OCI-LY1 (cell line): ENCODE results near the gene EPS8L3.

Source experiments
- H2AFZ ChIP-seq: fragments of 200-600 bp; sonication (generic), shearing (Covaris generic); 2 replicates; pipeline ENCODE4 v1.6.0; 2014; ENCODE audit warnings: antibody characterized with exemption, mild to moderate bottlenecking, low read length
- H3F3A ChIP-seq: fragments of 200-600 bp; sonication (generic), shearing (Covaris generic); 2 replicates; pipeline ENCODE4 v1.6.0; 2014; ENCODE audit warnings: mild to moderate bottlenecking, antibody characterized with exemption, low read length, moderate library complexity; ENCODE audit not compliant: insufficient read depth
- H3K27ac ChIP-seq: fragments of 200-600 bp; sonication (generic); 2 replicates; pipeline ENCODE4 v1.5.1; 2014; ENCODE audit warnings: low read length, mixed run types, mild to moderate bottlenecking, low read depth; ENCODE audit not compliant: poor library complexity, severe bottlenecking
- H3K27me3 ChIP-seq: fragments of 200-600 bp; sonication (generic); 2 replicates; pipeline ENCODE4 v1.6.0; 2014; ENCODE audit warnings: antibody characterized with exemption, mild to moderate bottlenecking, low read length, moderate library complexity; ENCODE audit not compliant: insufficient read depth
- H3K36me3 ChIP-seq: fragments of 200-600 bp; sonication (generic); 2 replicates; pipeline ENCODE4 v1.6.1; 2014; ENCODE audit warnings: mild to moderate bottlenecking, antibody characterized with exemption, low read length, moderate library complexity, mixed read lengths; ENCODE audit not compliant: insufficient read depth
- H3K4me1 ChIP-seq: fragments of 200-600 bp; sonication (generic); 2 replicates; pipeline ENCODE4 v1.5.1; 2014; ENCODE audit warnings: mild to moderate bottlenecking, low read length, moderate library complexity; ENCODE audit not compliant: insufficient read depth, severe bottlenecking
- H3K4me2 ChIP-seq: fragments of 200-600 bp; sonication (generic), shearing (Covaris generic); 2 replicates; pipeline ENCODE4 v1.6.1; 2014; ENCODE audit warnings: low read length
- H3K4me3 ChIP-seq: fragments of 200-600 bp; sonication (generic); 2 replicates; pipeline ENCODE4 v1.5.1; 2014; ENCODE audit warnings: low read length, low read depth, mild to moderate bottlenecking, mixed read lengths; ENCODE audit not compliant: poor library complexity, severe bottlenecking
- H3K79me2 ChIP-seq: fragments of 200-600 bp; shearing (Covaris generic); 2 replicates; pipeline ENCODE4 v1.6.1; 2016; ENCODE audit warnings: mixed run types, low read length, mixed read lengths; ENCODE audit not compliant: insufficient read depth
- H3K9ac ChIP-seq: fragments of 200-600 bp; sonication (generic), shearing (Covaris generic); 2 replicates; pipeline ENCODE4 v1.6.1; 2014; ENCODE audit warnings: mild to moderate bottlenecking, low read length, mixed read lengths
- H3K9me2 ChIP-seq: fragments of 200-600 bp; sonication (generic), shearing (Covaris generic); 2 replicates; pipeline ENCODE4 v1.6.1; 2014; ENCODE audit warnings: low read depth, mild to moderate bottlenecking, low read length, mixed read lengths
- H3K9me3 ChIP-seq: fragments of 200-600 bp; shearing (Covaris generic); 2 replicates; pipeline ENCODE4 v1.6.1; 2014; ENCODE audit warnings: low read length, mixed read lengths
- H4K20me1 ChIP-seq: fragments of 200-600 bp; sonication (generic), shearing (Covaris generic); 2 replicates; pipeline ENCODE4 v1.6.0; 2016; ENCODE audit warnings: mild to moderate bottlenecking, low read length; ENCODE audit not compliant: insufficient read depth
- CTCF ChIP-seq: fragments of 200-600 bp; sonication (generic), shearing (Covaris generic); IDR thresholded peaks from 2 replicates; pipeline ENCODE4 v1.5.1; 2017; ENCODE audit warnings: mild to moderate bottlenecking, antibody characterized with exemption, low read length, moderate library complexity, mixed read lengths
- EZH2 ChIP-seq: fragments of 200-600 bp; sonication (generic), shearing (Covaris generic); IDR thresholded peaks from 2 replicates; pipeline ENCODE4 v1.8.0; 2017; ENCODE audit warnings: borderline replicate concordance, mixed run types, mild to moderate bottlenecking, antibody characterized with exemption, low read length, moderate library complexity, mixed read lengths

EPS8L3 gene

GRCh38 chr1:109771712-109772657 lies 8.3 kb upstream of the EPS8L3 start:
- TF ChIP-seq CTCF: no peak
- no peak for TF ChIP-seq EZH2
- Histone ChIP-seq H3F3A (no peaks in the 10 kb centered on the region), H3K9me3 (no peaks in the 10 kb centered on the region), H3K9me2 (no peaks in the 10 kb centered on the region), H3K4me3 (no peak overlapping the region), H2AFZ (no peak overlapping the region), H3K9ac (no peak overlapping the region), H3K4me2 (no peak overlapping the region), H3K4me1 (no peaks in the 10 kb centered on the region), H4K20me1 (no peaks in the 10 kb centered on the region), H3K36me3 (no peaks in the 10 kb centered on the region), H3K27me3 (peaks cover 6% of the 10 kb centered on the region), H3K27ac (no peak overlapping the region), H3K79me2 (no peaks in the 10 kb centered on the region)

DNA sequence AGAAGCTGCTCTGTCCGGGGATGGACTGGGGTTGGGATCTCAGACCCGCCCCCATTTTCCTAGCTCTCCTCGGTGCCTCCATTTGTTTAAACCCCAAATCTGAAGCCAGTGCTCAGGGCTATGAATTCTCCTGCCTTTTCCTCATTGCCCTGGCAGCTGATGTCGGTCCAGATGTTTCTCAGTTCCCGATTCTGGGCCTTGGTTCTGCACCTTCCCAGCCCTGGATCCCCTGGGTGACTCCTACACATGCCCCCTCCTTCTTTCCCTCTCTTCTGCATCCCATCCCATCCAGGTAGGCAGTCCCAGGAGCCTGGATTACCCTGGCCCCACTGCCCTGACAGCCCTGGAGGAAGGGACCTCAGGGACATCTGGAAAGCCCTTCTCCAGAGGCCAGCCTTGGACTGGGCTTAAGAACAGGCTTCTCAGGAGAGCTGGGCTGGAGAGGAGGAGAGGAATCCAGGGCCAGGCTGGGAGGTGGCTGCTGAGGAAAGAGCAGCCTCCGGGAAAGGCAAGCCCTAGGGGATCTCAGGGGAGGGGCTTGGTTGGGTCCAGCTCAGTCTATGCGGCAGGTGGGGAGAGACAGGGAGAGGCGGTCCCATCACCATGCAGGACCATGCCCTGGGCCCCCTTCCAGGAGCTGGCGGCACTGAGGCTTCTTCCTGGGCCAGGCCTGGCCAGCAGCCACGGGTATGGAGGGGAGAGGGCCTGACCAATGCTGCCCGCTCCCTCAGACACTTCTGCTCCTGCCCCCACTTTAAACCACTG lies 6.8 kb upstream of the EPS8L3 start:
- H3K79me2 ChIP-seq: no peaks in the 10 kb centered on the region
- TF ChIP-seq CTCF (no peak), EZH2 (no peak)
- H3K27ac ChIP-seq: no peak overlapping the region
- no peak overlapping the region for H3K9ac ChIP-seq
- peaks cover 6% of the 10 kb centered on the region for H3K27me3 ChIP-seq
- no peak overlapping the region for H3K4me3 ChIP-seq
- no peaks in the 10 kb centered on the region for H3K4me1 ChIP-seq
- no peak overlapping the region for H2AFZ ChIP-seq
- H3K4me2 ChIP-seq: no peak overlapping the region
- no peaks in the 10 kb centered on the region for H4K20me1 ChIP-seq
- H3F3A ChIP-seq: no peaks in the 10 kb centered on the region
- H3K9me2 ChIP-seq: no peaks in the 10 kb centered on the region
- no peaks in the 10 kb centered on the region for H3K9me3 ChIP-seq
- no peaks in the 10 kb centered on the region for H3K36me3 ChIP-seq

GRCh38 chr1:109769330-109770078 lies 5.8 kb upstream of the EPS8L3 start:
- Histone ChIP-seq H3K4me1 (no peaks in the 10 kb centered on the region), H3K79me2 (no peaks in the 10 kb centered on the region), H3F3A (no peaks in the 10 kb centered on the region), H3K36me3 (no peaks in the 10 kb centered on the region), H3K4me3 (no peak overlapping the region), H4K20me1 (no peaks in the 10 kb centered on the region), H3K4me2 (no peak overlapping the region), H3K9me3 (no peaks in the 10 kb centered on the region), H3K27ac (no peak overlapping the region), H3K9me2 (no peaks in the 10 kb centered on the region), H3K9ac (no peak overlapping the region), H3K27me3 (peaks cover 6% of the 10 kb centered on the region), H2AFZ (no peak overlapping the region)
- TF ChIP-seq EZH2 (no peak), CTCF (no peak)
